OCI-LY3 (cell line): ENCODE measurements around the gene KCTD17.

Experiments used
- H2AFZ ChIP-seq: fragments of 200-600, 300-600 bp; shearing (Covaris generic); 2 replicates; pipeline ENCODE4 v1.6.0; 2014; ENCODE audit warnings: antibody characterized with exemption, low read depth, low read length
- H3K27ac ChIP-seq: fragments of 200-600, 300-600 bp; sonication (generic); 2 replicates; pipeline ENCODE4 v1.5.1; 2014; ENCODE audit warnings: mild to moderate bottlenecking, low read length, moderate library complexity, mixed read lengths
- H3K27me3 ChIP-seq: fragments of 200-600, 300-600 bp; sonication (generic); 2 replicates; pipeline ENCODE4 v1.6.1; 2014; ENCODE audit warnings: low read depth, low read length, mixed read lengths
- H3K36me3 ChIP-seq: fragments of 200-600, 300-600 bp; sonication (generic); replicated peaks from 2 replicates; pipeline ENCODE3; 2014; ENCODE audit warnings: low read depth, low read length, mixed read lengths
- H3K4me1 ChIP-seq: fragments of 300-600, 200-600 bp; sonication (generic); 2 replicates; pipeline ENCODE4 v1.6.1; 2014; ENCODE audit warnings: low read length, mixed read lengths
- H3K4me2 ChIP-seq: fragments of 200-600, 300-600 bp; sonication (generic); 2 replicates; pipeline ENCODE4 v1.6.1; 2014; ENCODE audit warnings: low read length, mixed read lengths
- H3K4me3 ChIP-seq: fragments of 300-600, 200-600 bp; sonication (generic); 2 replicates; pipeline ENCODE4 v1.5.1; 2014; ENCODE audit warnings: antibody characterized with exemption, mild to moderate bottlenecking, low read length, moderate library complexity
- H3K79me2 ChIP-seq: fragments of 300-600, 200-600 bp; shearing (Covaris generic); 2 replicates; pipeline ENCODE4 v1.6.1; 2014; ENCODE audit warnings: mild to moderate bottlenecking, low read length, mixed read lengths
- H3K9ac ChIP-seq: fragments of 300-600, 200-600 bp; shearing (Covaris generic); 2 replicates; pipeline ENCODE4 v1.6.0; 2014; ENCODE audit warnings: mild to moderate bottlenecking, low read length, moderate library complexity
- H3K9me3 ChIP-seq: fragments of 200-600, 300-600 bp; shearing (Covaris generic); 2 replicates; pipeline ENCODE4 v1.6.1; 2014; ENCODE audit warnings: low read length, mixed read lengths; ENCODE audit not compliant: insufficient read depth
- H4K20me1 ChIP-seq: fragments of 200-600, 300-600 bp; sonication (generic); 2 replicates; pipeline ENCODE4 v1.6.1; 2016; ENCODE audit warnings: low read length, mixed read lengths; ENCODE audit not compliant: insufficient read depth
- EZH2phosphoT487 ChIP-seq: fragments of 200-600 bp; shearing (Covaris generic); IDR thresholded peaks from 2 replicates; pipeline ENCODE4 v1.6.1; 2018; ENCODE audit warnings: antibody characterized with exemption, mixed run types, low read depth
- TF ChIP-seq, protein P1 (sequence below): fragments of 200-600, 300-600 bp; sonication (generic); IDR thresholded peaks from 2 replicates; pipeline ENCODE4 v1.5.1; 2014; ENCODE audit warnings: antibody characterized with exemption, low read length, low read depth

The KCTD17 gene

DNA sequence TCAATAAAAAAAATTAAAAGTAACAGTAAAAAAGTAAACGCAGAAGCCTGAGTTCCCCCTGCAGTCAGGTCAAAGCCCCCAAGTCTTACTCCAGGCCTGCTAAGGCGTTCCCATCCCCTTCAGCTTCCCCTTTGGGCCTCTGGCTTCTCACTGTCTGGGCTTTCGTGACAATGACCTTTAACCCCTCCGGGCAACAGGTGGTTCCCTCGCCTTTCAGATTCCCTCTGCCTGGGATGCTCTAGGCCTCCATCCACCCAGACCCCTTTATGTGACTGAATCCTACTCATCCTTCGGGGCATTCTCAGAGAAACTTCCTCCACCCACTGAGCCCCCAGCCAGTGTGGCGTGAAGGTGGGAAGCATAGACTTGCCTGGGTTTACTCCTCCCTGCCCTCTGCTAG lies 24.0 kb upstream of the KCTD17 start:
- Histone ChIP-seq H3K4me3 (no peak overlapping the region), H3K27ac (no peak overlapping the region), H4K20me1 (no peaks in the 10 kb centered on the region), H3K36me3 (peaks cover 20% of the 10 kb centered on the region), H3K9me3 (no peaks in the 10 kb centered on the region), H3K4me1 (no peaks in the 10 kb centered on the region), H2AFZ (no peak overlapping the region), H3K4me2 (no peak overlapping the region), H3K79me2 (no peaks in the 10 kb centered on the region), H3K9ac (no peak overlapping the region), H3K27me3 (no peaks in the 10 kb centered on the region)
- TF ChIP-seq EZH2phosphoT487 = no peak
- TF ChIP-seq, protein P1, sequence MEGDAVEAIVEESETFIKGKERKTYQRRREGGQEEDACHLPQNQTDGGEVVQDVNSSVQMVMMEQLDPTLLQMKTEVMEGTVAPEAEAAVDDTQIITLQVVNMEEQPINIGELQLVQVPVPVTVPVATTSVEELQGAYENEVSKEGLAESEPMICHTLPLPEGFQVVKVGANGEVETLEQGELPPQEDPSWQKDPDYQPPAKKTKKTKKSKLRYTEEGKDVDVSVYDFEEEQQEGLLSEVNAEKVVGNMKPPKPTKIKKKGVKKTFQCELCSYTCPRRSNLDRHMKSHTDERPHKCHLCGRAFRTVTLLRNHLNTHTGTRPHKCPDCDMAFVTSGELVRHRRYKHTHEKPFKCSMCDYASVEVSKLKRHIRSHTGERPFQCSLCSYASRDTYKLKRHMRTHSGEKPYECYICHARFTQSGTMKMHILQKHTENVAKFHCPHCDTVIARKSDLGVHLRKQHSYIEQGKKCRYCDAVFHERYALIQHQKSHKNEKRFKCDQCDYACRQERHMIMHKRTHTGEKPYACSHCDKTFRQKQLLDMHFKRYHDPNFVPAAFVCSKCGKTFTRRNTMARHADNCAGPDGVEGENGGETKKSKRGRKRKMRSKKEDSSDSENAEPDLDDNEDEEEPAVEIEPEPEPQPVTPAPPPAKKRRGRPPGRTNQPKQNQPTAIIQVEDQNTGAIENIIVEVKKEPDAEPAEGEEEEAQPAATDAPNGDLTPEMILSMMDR = no peak

DNA sequence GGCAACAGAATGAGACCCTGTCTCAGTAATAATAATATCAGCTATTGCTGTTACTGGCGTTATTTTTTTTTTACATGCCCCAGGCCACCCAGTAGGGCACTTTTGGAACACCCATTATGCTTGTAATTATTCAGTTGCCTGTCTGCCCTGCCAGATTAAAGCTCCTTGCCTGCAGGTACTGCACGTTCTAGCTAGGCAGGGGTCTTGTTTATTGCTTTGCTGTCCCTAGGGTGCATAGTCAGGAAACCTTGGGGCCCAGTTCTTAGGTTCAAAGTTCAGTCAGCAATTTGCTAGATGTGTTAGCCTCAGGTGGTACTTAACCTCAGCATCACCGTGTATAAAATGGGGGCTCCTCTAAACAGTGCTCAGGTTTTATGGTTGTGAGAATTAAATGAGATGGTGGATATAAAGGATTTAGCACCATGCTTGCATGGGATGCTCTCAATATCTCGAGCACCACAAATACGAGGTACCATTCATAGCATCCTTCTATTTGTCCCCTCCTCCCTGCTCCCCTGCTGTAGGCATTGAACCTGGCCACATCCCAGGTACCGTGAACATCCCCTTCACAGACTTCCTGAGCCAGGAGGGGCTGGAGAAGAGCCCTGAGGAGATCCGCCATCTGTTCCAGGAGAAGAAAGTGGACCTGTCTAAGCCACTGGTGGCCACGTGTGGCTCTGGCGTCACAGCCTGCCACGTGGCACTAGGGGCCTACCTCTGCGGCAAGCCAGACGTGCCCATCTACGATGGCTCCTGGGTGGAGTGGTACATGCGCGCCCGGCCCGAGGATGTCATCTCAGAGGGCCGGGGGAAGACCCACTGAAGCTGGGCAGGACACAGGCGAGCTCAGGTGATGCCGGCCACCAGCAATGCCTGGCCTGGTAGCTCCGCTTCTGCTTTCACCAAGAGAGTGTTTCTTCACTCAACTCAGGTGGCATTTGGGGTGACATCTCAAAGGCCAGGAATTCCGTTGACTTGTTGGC lies 22.6 kb upstream of the KCTD17 start:
- Histone ChIP-seq H3K36me3 (peaks cover 20% of the 10 kb centered on the region), H3K4me3 (no peak overlapping the region), H3K9me3 (no peaks in the 10 kb centered on the region), H3K4me1 (no peaks in the 10 kb centered on the region), H3K4me2 (no peak overlapping the region), H2AFZ (no peak overlapping the region), H3K27me3 (no peaks in the 10 kb centered on the region), H3K9ac (no peak overlapping the region), H3K79me2 (no peaks in the 10 kb centered on the region), H4K20me1 (no peaks in the 10 kb centered on the region), H3K27ac (no peak overlapping the region)
- TF ChIP-seq, protein P1 = no peak
- no peak for TF ChIP-seq EZH2phosphoT487

DNA sequence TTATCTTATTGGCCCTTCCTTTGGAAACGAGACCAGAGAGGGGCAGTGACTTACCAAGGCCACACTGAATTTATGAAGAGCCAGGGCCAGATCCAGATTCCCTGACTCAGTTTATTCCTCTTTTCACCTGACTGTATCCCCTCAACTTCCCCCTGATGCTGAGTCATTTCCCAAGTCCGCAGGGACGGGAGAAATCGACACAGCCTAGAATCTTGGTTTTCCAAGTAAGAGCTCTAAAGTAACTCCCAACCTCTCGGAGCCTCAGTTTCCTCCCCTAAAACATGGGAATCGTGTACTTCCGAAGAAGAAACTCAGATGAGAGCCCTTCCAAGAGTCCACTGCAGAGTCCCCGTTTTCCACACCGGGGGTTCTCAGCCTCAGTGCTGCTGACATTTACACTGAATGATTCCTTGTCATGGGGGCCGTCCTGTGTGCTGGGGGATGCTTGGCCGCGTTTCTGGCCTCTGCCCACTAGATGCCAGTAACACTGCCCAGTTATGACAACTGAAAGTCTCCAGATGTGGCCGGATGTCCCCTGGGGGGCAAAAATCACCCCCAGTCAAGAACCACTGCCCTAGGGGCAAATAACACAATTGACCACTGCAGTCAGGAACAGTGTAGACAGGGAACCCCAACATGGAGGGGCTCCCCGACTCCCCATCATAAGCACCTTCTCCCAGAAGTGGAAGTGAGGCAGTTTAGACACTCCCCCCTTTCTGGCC lies 20.8 kb upstream of the KCTD17 start:
- Histone ChIP-seq H3K27me3 (peaks cover 6% of the 10 kb centered on the region), H3K36me3 (peaks cover 13% of the 10 kb centered on the region)
- TF ChIP-seq, protein P1 = no peak
- TF ChIP-seq EZH2phosphoT487 = no peak

DNA sequence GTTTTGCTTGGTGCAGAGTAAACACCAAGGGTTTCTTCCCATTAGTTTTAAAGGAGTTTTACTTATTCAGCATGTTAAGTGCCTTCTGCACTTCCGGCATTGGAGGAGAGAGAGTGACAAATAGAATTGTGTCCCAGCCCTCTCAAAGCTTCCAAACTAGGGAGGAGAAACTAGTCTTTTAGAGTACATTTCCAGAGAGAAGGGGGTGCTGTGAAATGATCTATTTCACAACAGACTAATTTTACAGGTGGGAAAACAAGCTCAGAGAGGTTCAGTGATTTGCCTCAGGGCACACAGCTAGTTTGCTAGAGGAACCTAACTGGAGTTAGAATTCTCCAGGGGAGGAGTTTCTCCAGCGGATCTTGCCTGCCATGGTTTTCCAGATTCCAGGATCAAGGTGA lies 19.4 kb upstream of the KCTD17 start:
- Histone ChIP-seq H3K9ac (no peak overlapping the region), H3K27ac (no peak overlapping the region), H3K36me3 (peaks cover 10% of the 10 kb centered on the region), H4K20me1 (no peaks in the 10 kb centered on the region), H3K4me2 (no peak overlapping the region), H3K9me3 (no peaks in the 10 kb centered on the region), H3K4me3 (no peak overlapping the region), H2AFZ (no peak overlapping the region), H3K79me2 (no peaks in the 10 kb centered on the region), H3K27me3 (peaks cover 17% of the 10 kb centered on the region), H3K4me1 (no peaks in the 10 kb centered on the region)
- no peak for TF ChIP-seq EZH2phosphoT487
- TF ChIP-seq, protein P1 = no peak

More for the DNA sequence above, 20.8 kb upstream of the KCTD17 start:
- Histone ChIP-seq H3K27ac (no peak overlapping the region), H3K79me2 (no peaks in the 10 kb centered on the region), H3K4me1 (no peaks in the 10 kb centered on the region), H2AFZ (no peak overlapping the region), H3K4me2 (no peak overlapping the region), H4K20me1 (no peaks in the 10 kb centered on the region), H3K9me3 (no peaks in the 10 kb centered on the region), H3K4me3 (no peak overlapping the region), H3K9ac (no peak overlapping the region)
